HepG2 (cell line): ENCODE results near the gene RPL23. TPM values are rescaled to one million over a fixed set of nuclear protein-coding genes. Genes with fewer than 3 reads are reported as not detected.

Experiments
- BCL3 ChIP-seq: sonication (generic); formaldehyde crosslinking; IDR thresholded peaks from 2 replicates; pipeline ENCODE4 v1.5.1; 2020; ENCODE audit warnings: mild to moderate bottlenecking, missing genetic modification reagents, moderate library complexity
- HNRNPH1 ChIP-seq: fragments of 200-400 bp; formaldehyde crosslinking; optimal IDR thresholded peaks from 2 replicates; pipeline ENCODE3; 2017; ENCODE audit warnings: mild to moderate bottlenecking, low read depth, low read length
- HNRNPK ChIP-seq: fragments of 200-400 bp; formaldehyde crosslinking; IDR thresholded peaks from 2 replicates; pipeline ENCODE4 v1.6.1; 2018; ENCODE audit warnings: low read length, low read depth, moderate library complexity, mild to moderate bottlenecking; ENCODE audit not compliant: poor library complexity, severe bottlenecking
- KDM3A ChIP-seq: IDR thresholded peaks from 2 replicates; pipeline ENCODE4 v1.6.1; 2018; ENCODE audit warnings: low read depth, missing compliant biosample characterization
- NFYC ChIP-seq: IDR thresholded peaks from 2 replicates; pipeline ENCODE4 v1.6.1; 2016; ENCODE audit warnings: missing genetic modification reagents, missing compliant biosample characterization
- NR2C2 ChIP-seq: sonication (generic); formaldehyde crosslinking; IDR thresholded peaks from 2 replicates; pipeline ENCODE4 v1.4.0; 2020; ENCODE audit warnings: missing genetic modification reagents, mild to moderate bottlenecking, moderate library complexity, borderline replicate concordance
- PRDM10 ChIP-seq: sonication (generic); formaldehyde crosslinking; IDR thresholded peaks from 2 replicates; pipeline ENCODE4 v1.4.0; 2020; ENCODE audit warnings: low read depth, missing genetic modification reagents
- RFX3 ChIP-seq: IDR thresholded peaks from 2 replicates; pipeline ENCODE4 v1.6.1; 2016; ENCODE audit warnings: missing biosample characterization, missing genetic modification reagents
- XBP1 ChIP-seq: sonication (generic); formaldehyde crosslinking; IDR thresholded peaks from 2 replicates; pipeline ENCODE4 v1.5.0; 2020; ENCODE audit warnings: missing genetic modification reagents
- ZFP82 ChIP-seq: sonication (generic); formaldehyde crosslinking; IDR thresholded peaks from 2 replicates; pipeline ENCODE4 v1.5.1; 2020; ENCODE audit warnings: mild to moderate bottlenecking, missing genetic modification reagents, borderline replicate concordance
- ZFP90 ChIP-seq: sonication (generic); formaldehyde crosslinking; IDR thresholded peaks from 2 replicates; pipeline ENCODE4 v1.8.0; 2022; ENCODE audit warnings: missing genetic modification reagents, mild to moderate bottlenecking, inconsistent platforms, borderline replicate concordance
- ZNF382 ChIP-seq: sonication (generic); formaldehyde crosslinking; IDR thresholded peaks from 2 replicates; pipeline ENCODE4 v1.5.0; 2020; ENCODE audit warnings: missing genetic modification reagents, mild to moderate bottlenecking, borderline replicate concordance
- ZNF430 ChIP-seq: sonication (generic); formaldehyde crosslinking; IDR thresholded peaks from 2 replicates; pipeline ENCODE4 v1.9.0; 2021; ENCODE audit warnings: mild to moderate bottlenecking, missing genetic modification reagents
- ZNF530 ChIP-seq: sonication (generic); formaldehyde crosslinking; IDR thresholded peaks from 2 replicates; pipeline ENCODE4 v1.5.0; 2020; ENCODE audit warnings: low read depth, mild to moderate bottlenecking, missing genetic modification reagents
- ZNF646 ChIP-seq: sonication (generic); formaldehyde crosslinking; IDR thresholded peaks from 2 replicates; pipeline ENCODE4 v1.9.0; 2021; ENCODE audit warnings: mild to moderate bottlenecking, missing genetic modification reagents
- ZNF724P ChIP-seq: sonication (generic); formaldehyde crosslinking; IDR thresholded peaks from 2 replicates; pipeline ENCODE4 v1.8.0; 2022; ENCODE audit warnings: missing genetic modification reagents, borderline replicate concordance
- ZZZ3 ChIP-seq: sonication (generic); formaldehyde crosslinking; IDR thresholded peaks from 2 replicates; pipeline ENCODE4 v1.4.0; 2020; ENCODE audit warnings: missing genetic modification reagents, mild to moderate bottlenecking, borderline replicate concordance
- polyA plus RNA-seq, 8 experiments: library from polyadenylated mRNA; depleted of rRNA in 3 of 8; stranded (reverse) in 7 of 8; unstranded in 1 of 8; fragments of >200 nt; fragmentation: Illumina TruSeq in 4 of 8; extraction: Trizol in 4 of 8; gene quantifications; 2 replicates each; pipeline versions ENCODE4 v1.2.1 to v1.2.3, GENCODE V29; 2011 to 2016; ENCODE audit warnings: low read depth in 4 of 8, missing spikeins in 1 of 8, mixed read lengths in 1 of 8; ENCODE audit not compliant: insufficient read depth in 1 of 8
- total RNA-seq, 5 experiments: library from RNA; depleted of rRNA; stranded (reverse); fragments of >200 nt; fragmentation: Illumina TruSeq; extraction: Trizol; gene quantifications; 2 replicates each; pipeline ENCODE4 v1.2.3, GENCODE V29; 2016; ENCODE audit warnings: low read depth in 1 of 5

RPL23 gene
- total and polyA plus RNA-seq, 2 of the 13 experiments (the other 11 are each of a cell fraction or from before 2014, with no cell fraction given), result 2,790 to 4,860 TPM

GRCh38 chr17:38870259-38871165, 17.0 kb upstream of the RPL23 start (continued):
- TF ChIP-seq ZNF646 (CRISPR knock-in tag), result no peak
- no peak for TF ChIP-seq ZZZ3
- TF ChIP-seq ZFP90 (CRISPR knock-in tag), result no peak; the same call in 1 of the 2 replicates
- no peak for TF ChIP-seq NFYC (CRISPR knock-in tag)
- TF ChIP-seq RFX3, result no peak; the same call in 1 of the 2 replicates
- no peak for TF ChIP-seq HNRNPK
- TF ChIP-seq KDM3A (CRISPR knock-in tag), result no peak
- 0 out of 2 replicates have a peak, but pooled peaks have one; percentile 33 for TF ChIP-seq ZNF430 (CRISPR knock-in tag)
- no peak for TF ChIP-seq BCL3 (CRISPR knock-in tag)
- TF ChIP-seq PRDM10, result no peak; the same call in 1 of the 2 replicates
- TF ChIP-seq ZFP82 (CRISPR knock-in tag), result no peak
- TF ChIP-seq HNRNPH1, result no peak
- TF ChIP-seq ZNF530 (CRISPR knock-in tag), result no peak
- 0 out of 2 replicates have a peak, but pooled peaks have one; percentile 30 for TF ChIP-seq NR2C2 (CRISPR knock-in tag)
- no peak for TF ChIP-seq XBP1 (CRISPR knock-in tag)
- no peak for TF ChIP-seq ZNF724P (CRISPR knock-in tag)
- no peak for TF ChIP-seq ZNF382 (CRISPR knock-in tag)
